ENCODE results near the gene PRMT1. TPM values are rescaled to one million over a fixed set of nuclear protein-coding genes. Genes with fewer than 3 reads are reported as not detected.
A peak's percentile ranks its signal among the peaks of the same experiment; 100 is the strongest.
"Not testable (repeated sequence)": the region's sequence is repeated elsewhere in the genome, so short reads cannot be mapped to it uniquely, and the experiment has no call there.

The PRMT1 gene
- 100 to 1,000 TPM; 205 to 221 (median 219) TPM for polyA plus RNA-seq (ENCODE audit: insufficient read length in 3 of 3)

GRCh38 chr19:49677231-49677900, at the start of gene PRMT1:
PRMT1 (plus strand) TSS chr19:49677271; CDS start chr19:49677281, 10 bp downstream.
- no peak for DNase-seq (ENCODE audit: low read depth in 3 of 3, low spot score in 2 of 3)

GRCh38 chr19:49629659-49630058, 47.4 kb upstream of the PRMT1 start:
- no peak for DNase-seq (ENCODE audit: low read depth in 3 of 3, low spot score in 2 of 3)

- DNase-seq (ENCODE audit: low read depth in 3 of 3, low spot score in 2 of 3): no peak
Observed at GRCh38 chr19:49631014-49631588, 46.0 kb upstream of the PRMT1 start.

- no peak for DNase-seq (ENCODE audit: low read depth in 3 of 3, low spot score in 2 of 3)
Observed at GRCh38 chr19:49631610-49632192, 45.4 kb upstream of the PRMT1 start.

- no peak for DNase-seq (ENCODE audit: low read depth in 3 of 3, low spot score in 2 of 3)
Observed at GRCh38 chr19:49632576-49632975, 44.5 kb upstream of the PRMT1 start.

GRCh38 chr19:49633273-49633672, 43.8 kb upstream of the PRMT1 start:
- not testable (repeated sequence) for DNase-seq (ENCODE audit: low read depth in 3 of 3, low spot score in 2 of 3)

- no peak for DNase-seq (ENCODE audit: low read depth in 3 of 3, low spot score in 2 of 3)
Observed at GRCh38 chr19:49635530-49636232, 41.4 kb upstream of the PRMT1 start.

- DNase-seq (ENCODE audit: low read depth in 3 of 3, low spot score in 2 of 3): no peak
Observed at GRCh38 chr19:49636233-49636932, 40.7 kb upstream of the PRMT1 start.

GRCh38 chr19:49637821-49638738, 39.0 kb upstream of the PRMT1 start:
- no peak for DNase-seq (ENCODE audit: low read depth in 3 of 3, low spot score in 2 of 3)

- no peak for DNase-seq (ENCODE audit: low read depth in 3 of 3, low spot score in 2 of 3)
Observed at GRCh38 chr19:49639401-49640112, 37.5 kb upstream of the PRMT1 start.

- peak; percentile 99 to 100 (median 99) for DNase-seq (ENCODE audit: low read depth in 3 of 3, low spot score in 2 of 3)
Observed at GRCh38 chr19:49640113-49640898, 36.8 kb upstream of the PRMT1 start, which contains the start of gene RRAS. RRAS (minus strand) TSS chr19:49640143; CDS start chr19:49640098, 45 bp downstream.

- peak; percentile 94 to 98 (median 95) for DNase-seq (ENCODE audit: low read depth in 3 of 3, low spot score in 2 of 3)
Observed at GRCh38 chr19:49641688-49642491, 35.2 kb upstream of the PRMT1 start, which contains the start of gene SCAF1. SCAF1 (plus strand) TSS chr19:49642209; CDS start chr19:49645027, 2,818 bp downstream.

GRCh38 chr19:49642492-49643035, 34.5 kb upstream of the PRMT1 start:
- no peak for DNase-seq (ENCODE audit: low read depth in 3 of 3, low spot score in 2 of 3)

- DNase-seq (ENCODE audit: low read depth in 3 of 3, low spot score in 2 of 3): no peak
Observed at GRCh38 chr19:49643466-49643865, 33.6 kb upstream of the PRMT1 start.

GRCh38 chr19:49645592-49645991, 31.5 kb upstream of the PRMT1 start:
- no peak for DNase-seq (ENCODE audit: low read depth in 3 of 3, low spot score in 2 of 3)

- no peak for DNase-seq (ENCODE audit: low read depth in 3 of 3, low spot score in 2 of 3)
Observed at GRCh38 chr19:49645995-49646394, 31.1 kb upstream of the PRMT1 start.

- DNase-seq (ENCODE audit: low read depth in 3 of 3, low spot score in 2 of 3): no peak
Observed at GRCh38 chr19:49646586-49646985, 30.5 kb upstream of the PRMT1 start.
